KBM-7 (cell line): Measurements from ENCODE around the gene AIPL1.

ENCODE experiments used
- DNase-seq: peaks from one replicate; pipeline ENCODE4 v3.0.0-alpha.2; 2015
- in situ Hi-C: fragments of 300-500 bp; cut with MboI; formaldehyde crosslinking; loops from 2 replicates; pipeline ENCODE4 v1.14.3; 2020; ENCODE audit warnings: low sequenced_read_pairs, low pct_unique_long_range_greater_than_20kb, mixed read lengths

The AIPL1 gene

DNA sequence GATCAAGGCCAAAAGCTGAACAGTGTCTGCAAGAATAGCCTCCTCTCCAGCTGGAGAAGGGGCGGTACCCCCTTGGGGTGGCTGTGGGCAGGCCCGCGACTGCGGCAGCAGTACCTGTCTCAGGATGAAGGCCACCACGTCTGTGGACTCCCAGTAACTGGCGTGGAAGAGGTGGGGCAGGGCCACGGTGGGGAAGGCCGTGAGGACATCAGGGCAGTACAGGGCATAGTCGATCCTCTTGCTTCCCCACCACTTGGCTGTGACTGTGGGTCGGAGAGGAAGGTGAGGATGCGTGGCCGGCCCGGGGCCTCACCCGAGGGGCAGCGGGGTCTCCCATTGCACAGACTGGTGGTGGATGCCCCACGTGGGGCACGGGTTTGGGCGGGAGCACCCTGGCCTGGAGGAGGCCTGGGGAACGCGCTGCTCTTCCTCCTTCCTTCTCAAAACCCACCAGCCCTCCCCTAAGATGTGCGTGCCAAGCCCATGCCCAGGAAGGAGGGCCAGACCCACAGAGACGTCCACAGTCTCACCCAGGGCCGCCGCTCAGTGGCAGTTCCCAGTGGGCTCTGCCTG is 35.3 kb upstream of the AIPL1 start:
- in situ Hi-C loops, result loop anchor here (25.0 kb wide), 1 partner anchor 167 kb away; the partner anchor contains the start of genes KIAA0753 and TXNDC17
- DNase-seq, result no peak

DNA sequence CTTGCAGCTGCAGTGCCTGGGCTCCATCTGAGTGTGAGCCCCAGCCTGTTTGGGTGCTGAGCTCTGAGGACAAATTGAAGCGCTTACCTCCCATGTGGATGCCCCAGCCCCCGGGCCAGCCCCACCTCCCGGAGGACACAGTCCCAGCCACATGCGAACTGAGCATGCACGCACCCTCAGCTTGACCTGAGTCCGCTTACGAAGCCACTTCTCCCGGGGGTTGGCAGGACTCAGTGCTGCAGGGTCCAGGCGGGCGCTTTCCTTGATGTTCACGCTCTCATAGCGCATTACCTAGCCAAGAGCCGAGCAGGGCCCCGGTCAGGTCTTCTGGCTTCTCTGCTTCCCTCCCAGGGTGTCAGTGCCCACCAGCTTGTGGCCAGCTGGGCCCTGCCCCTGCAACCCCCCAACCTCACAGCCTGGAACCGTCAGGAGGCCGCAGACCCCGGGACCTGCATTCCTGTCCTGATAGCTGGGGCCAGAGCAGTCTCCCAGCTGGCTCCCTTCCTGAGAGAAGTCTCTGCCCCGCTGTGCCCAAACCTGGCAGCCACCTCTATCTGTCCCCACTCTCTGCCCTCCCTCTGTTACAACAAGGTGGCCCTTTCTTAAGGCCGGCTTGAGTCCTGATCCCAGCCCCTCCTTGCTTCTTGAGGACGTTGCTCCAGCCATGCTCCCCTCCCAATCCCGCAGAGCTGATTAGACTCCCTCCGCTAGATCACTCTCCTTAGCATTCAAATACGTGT is 33.3 kb upstream of the AIPL1 start:
- in situ Hi-C loops, result loop anchor here (25.0 kb wide), 1 partner anchor 169 kb away; the partner anchor contains the start of genes KIAA0753 and TXNDC17
- no peak for DNase-seq

DNA sequence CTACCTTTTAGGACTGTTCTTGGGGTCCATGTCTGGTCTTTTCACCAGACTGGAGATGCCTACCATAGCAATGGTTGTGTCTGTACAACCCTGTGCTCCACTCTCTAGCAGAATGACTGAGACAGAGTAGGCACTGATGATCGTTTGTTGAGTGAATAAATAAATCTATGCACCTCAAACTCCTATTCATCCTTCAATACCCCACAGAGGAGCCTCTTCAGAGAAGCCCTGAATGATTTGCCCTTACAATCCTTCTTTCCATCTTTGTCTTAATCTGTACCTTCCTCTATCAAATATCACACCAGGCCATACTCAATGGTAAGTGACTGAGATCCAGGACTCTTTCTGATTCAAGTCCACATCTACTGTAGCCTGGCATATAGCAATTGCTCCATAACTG is 32.6 kb upstream of the AIPL1 start:
- no peak for DNase-seq
- in situ Hi-C loops, result loop anchor here (25.0 kb wide), 1 partner anchor 170 kb away; the partner anchor contains the start of genes KIAA0753 and TXNDC17

DNA sequence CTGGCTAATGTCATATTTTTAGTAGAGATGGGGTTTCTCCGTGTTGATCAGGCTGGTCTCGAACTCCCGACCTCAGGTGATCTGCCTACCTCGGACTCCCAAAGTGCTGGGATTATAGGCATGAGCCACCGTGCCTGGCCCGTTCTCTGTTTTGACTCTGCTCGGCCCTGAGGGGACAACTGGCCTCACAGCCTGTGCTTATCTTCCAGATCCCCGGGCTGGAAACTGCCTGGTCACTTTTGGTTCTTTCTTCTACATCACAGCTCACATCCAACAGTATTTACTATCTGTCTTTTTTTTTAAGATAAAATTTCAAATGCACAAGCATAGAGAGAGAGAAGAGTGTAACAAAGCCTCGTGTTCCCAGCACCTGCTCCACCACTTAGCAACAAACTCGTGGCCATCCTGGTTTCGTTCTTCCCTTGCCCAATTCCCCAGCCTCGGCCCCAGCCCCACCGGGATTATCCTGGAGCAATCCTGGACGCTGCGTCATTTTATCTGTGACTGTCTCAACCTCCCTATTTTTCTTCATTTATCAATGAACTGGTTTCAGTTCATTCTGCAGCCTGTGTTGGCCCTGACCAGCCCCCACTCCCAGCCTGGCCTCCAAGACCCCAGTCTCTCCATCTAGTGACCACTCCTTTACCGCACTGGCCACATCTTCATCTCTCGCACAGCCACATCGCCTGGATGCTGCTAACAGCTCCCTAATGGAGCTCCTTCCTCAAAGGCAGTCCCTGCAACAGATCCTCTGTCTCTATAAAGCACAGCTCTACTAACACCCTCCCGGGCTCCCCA is 30.5 kb upstream of the AIPL1 start:
- in situ Hi-C loops, result loop anchor here (25.0 kb wide), 1 partner anchor 172 kb away; the partner anchor contains the start of genes KIAA0753 and TXNDC17
- no peak for DNase-seq

DNA sequence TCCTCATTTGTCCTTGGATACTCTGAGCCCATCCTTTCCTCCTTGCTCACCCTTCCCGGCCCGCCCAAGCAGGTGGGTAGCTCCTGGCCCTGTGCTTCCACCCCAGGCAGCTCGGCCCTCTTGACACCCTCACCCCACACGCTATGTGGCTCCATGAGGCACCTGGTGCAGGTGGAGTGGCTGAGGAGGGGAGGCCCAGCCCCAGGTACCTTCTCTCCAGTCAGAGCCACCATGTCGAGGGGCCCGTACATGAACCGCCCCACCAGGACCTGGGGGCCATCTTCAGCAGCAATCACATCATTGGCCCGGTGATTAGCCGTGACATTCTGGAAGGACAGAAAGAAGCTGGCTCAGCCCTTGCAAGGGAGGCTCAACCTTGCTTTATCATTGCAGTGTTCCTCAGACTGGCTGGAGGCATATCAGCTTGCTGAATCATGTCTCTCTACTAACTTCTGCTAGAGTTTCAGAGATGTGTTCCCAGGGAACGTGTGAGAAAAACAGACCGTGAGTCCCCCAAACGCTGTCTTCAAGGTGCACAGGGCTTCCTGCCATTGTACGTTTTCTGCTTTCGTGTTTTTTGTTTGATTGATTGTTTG is 29.6 kb upstream of the AIPL1 start:
- no peak for DNase-seq
- in situ Hi-C loops, result loop anchor here (25.0 kb wide), 1 partner anchor 173 kb away; the partner anchor contains the start of genes KIAA0753 and TXNDC17

DNA sequence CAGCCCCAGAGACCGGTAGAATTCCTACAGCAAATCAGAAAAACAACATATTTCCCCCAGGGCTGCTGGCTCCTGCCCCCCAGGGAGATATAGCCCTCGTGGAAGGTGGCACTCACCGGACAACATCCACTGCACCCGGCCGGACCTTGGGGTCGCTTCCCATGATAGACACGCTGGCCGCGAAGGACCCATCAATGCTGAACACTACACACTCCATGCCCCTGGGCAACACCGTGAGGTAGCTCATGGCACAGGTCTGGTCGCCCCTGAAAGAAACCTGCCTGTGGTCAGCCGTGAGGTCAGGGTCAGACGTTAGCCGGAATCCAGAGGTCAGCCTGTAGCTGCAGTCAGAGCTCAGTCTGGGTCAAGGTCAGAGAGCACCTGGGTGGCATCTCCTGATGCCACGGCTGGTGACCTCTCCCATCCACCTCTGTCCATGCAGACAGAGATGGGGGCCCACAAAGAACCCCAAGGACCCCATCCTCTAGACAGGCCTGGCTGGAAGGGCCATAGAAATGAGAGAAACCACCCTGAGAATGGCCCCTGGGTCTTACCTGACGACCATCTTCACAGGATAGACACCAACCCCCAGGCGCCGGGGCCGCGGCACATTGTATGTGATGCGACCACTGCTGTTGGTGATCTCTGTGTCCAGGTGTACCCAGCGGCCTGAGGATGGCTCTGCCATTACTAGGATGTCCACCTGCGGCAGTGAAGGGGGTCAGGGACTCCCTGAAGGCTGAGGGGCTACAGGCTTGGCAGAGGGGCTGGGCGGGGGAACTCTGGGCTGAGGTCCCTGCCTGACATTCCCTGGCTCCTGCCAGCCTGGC is 28.9 kb upstream of the AIPL1 start:
- no peak for DNase-seq
- in situ Hi-C loops, result loop anchor here (25.0 kb wide), 1 partner anchor 173 kb away; the partner anchor contains the start of genes KIAA0753 and TXNDC17

DNA sequence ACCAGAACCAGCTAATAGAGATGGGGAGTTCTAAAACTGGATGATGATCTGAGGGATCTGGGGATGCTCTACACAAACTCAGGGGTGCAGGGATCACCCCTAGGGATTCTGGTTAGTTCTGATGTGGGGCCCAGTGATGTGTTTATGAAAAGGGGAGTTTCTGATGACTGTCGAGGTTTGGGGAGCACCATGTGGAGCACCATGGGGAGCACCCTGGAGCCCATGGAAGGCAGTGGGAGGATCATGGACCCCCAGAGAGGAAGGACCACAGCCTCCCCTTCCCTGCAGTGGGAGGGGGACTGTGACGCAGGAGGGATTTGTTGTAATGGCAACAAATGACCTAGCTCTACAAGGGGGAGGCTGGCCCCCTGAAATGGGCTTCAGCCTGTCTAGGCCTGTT is 27.8 kb upstream of the AIPL1 start:
- in situ Hi-C loops, result loop anchor here (25.0 kb wide), 1 partner anchor 175 kb away; the partner anchor contains the start of genes KIAA0753 and TXNDC17
- no peak for DNase-seq

DNA sequence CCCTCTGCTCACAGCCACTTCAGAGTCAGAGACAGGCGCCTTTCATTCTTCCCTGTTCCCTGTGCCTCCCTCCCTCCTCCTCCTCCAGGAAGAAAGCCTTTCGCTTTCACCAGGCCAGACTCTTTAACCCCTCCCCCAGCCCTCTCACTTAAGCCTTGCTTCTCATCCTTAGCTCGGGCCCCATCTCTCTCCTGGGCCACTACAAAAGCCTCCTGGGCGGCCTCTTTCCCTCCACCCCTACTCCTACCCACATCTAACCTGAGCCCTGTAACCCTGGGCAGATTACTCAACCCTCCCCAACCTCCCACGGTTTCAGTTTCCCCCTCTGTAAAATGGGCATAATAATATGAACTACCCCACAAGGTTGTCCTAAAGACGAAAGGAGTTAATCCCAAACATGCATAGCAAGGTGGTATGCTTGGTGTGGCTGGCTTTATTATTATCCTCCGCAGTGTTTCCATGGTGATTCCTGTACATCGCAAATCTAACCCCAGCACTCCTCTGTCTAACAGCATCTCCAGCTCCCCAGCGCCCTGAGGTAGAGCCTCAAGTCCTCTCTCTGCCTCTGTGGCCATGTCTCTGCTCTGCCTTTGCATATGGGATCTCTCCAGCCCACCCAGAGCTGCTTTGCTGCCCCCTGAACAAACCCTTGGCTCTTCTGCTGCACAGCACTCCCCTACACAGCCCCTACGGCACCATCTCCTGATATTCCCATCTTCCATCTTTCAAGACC is 27.0 kb upstream of the AIPL1 start:
- in situ Hi-C loops, result loop anchor here (25.0 kb wide), 1 partner anchor 175 kb away; the partner anchor contains the start of genes KIAA0753 and TXNDC17
- no peak for DNase-seq

DNA sequence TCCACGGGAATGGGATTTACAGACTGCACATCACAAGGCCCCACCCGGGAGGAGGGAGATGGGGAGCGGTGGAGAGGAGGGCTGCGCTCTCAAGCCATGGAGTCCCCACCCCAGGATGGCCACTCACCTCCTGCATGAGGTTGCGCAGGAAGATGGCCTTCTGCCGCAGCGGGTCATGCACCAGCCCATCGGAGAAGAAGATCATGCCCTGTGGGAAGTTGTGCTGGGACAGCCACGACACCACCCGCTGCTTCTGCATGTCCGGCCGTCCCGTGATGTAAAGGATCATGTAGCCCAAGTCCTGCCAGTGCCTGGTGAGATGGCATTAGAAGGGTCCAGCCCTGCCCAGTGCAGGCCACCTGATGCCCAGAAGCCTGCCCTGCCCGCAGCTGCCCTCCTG is 26.3 kb upstream of the AIPL1 start:
- in situ Hi-C loops, result loop anchor here (25.0 kb wide), 1 partner anchor 176 kb away; the partner anchor contains the start of genes KIAA0753 and TXNDC17
- no peak for DNase-seq

DNA sequence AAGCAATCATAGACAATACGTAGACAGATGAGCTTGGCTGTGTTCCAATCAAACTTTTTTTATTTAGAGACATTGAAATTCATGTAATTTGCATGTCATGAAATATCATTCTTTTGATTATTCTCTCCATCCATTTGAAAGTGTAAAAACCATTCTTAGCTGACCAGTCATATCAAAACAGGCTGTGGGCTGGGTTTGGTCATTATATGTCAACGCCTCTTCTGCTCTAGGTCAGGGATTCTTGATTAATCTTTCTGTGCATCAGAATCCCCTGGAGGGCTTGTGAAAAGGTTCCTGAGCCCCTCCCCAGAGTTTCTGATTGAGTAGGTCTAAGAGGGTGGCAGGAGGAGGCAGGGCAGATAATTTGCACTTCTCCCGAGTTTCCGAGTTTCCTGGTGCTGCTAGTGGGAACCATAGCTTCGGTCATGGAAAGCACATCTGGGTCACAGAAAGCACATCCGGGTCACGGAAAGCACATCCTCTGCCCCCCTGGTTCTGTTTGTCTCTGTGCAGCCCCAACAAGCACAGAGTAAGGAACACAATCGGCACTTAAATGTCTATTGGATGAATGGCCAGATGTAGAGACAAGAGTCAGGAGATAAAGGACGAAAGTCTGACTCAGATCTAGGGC is 25.7 kb upstream of the AIPL1 start:
- in situ Hi-C loops, result loop anchor here (25.0 kb wide), 1 partner anchor 177 kb away; the partner anchor contains the start of genes KIAA0753 and TXNDC17
- DNase-seq, result no peak

DNA sequence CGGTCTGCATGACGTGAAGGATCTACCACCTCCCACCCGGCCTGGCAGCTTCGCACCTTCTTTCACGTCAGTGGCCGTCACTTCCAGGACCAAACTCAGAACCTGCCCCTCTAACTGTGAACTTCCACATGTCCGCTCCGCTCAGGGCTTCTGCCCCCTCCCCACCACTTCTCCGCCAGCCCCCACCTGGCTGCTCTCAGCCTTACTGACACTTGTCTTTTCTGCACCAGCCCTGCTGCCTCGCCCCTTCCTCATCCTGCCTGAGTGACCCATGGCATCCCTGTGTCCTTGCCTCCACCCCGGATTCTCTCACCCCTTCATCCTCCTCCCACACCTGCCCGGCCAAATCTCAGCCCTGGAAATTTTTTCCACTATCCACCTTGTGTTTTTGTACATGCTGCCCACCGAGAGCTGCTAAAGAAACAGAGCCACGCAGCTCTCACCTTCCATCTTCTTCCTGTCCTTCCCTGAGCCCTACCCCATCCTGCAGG is 23.6 kb upstream of the AIPL1 start:
- DNase-seq, result no peak

DNA sequence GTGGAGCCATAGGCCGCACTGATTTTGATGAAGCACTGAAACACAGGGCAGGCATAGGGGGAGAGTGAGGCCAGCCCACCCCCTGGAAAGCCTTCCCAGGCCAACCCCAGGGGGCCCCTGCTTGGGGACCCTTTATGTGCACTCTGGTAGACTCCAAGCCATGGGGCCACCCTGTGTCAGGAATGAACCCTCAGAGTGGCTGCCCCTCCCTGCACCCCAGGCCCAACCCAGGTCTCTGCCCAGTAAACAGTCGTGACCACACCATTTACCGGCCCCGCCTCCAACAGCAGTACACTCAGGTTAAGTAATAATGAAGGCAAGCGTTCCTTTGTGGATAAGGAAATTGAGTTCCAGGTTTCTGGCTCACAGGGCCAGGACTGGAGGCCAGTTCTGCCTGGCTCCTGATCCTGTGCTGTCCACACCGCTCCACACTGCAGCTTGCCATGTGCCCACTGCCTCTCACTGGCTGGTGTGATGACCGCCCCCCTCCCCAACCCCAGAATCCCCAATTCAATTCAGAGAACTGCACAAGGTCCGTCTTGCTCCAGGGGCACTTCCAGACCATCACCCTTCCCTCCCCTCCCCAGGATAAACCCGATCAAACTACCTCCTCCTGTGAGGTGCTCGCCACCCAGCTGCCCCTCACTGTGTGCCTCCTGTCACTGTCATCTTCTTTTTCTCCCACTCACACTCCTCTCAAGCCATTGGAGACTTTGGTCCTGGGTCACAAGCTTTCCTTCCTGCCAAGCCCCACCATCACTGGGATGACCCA is 23.0 kb upstream of the AIPL1 start:
- in situ Hi-C loops, result loop anchor here (25.0 kb wide), 1 partner anchor 179 kb away; the partner anchor contains the start of genes KIAA0753 and TXNDC17
- DNase-seq, result no peak

More for the DNA sequence above, 23.6 kb upstream of the AIPL1 start:
- in situ Hi-C loops, result loop anchor here (25.0 kb wide), 1 partner anchor 179 kb away; the partner anchor contains the start of genes KIAA0753 and TXNDC17

DNA sequence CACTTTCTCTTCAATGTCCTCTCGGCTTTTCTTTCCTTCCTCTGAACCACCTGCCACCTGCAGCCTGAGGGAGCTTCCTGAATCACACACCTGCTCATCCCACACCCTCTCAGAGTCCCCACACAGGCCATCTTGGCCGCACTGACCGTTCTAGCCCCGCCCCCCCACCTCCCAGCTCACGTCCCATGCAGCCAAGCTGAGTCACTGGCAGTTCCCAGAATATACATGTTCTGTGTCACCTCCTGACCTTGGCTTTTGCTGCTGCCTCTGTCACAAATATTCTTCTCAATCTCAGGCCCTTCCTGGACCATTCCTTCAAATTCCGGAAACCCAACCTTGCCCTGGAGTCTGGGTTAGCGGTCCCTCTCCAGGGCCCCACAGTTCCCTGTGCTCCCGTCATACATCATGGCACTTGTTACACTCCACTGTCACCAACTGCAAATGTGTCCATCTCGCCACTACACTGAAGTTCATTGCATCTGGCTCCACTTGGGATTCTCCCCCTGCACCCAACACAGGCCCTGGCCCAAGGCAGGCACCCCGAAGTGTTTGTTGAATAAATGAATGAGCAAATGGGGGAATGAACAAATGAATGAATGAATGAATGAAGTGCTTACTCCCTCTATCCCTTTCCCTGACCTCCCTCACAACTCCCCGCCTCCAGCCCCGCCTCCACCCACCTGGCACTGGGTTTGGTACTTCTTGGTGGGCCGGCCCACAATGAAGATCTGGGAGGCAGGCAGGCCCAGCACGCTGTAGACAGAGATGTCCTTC is 22.2 kb upstream of the AIPL1 start:
- DNase-seq, result no peak
- in situ Hi-C loops, result loop anchor here (25.0 kb wide), 1 partner anchor 180 kb away; the partner anchor contains the start of genes KIAA0753 and TXNDC17

DNA sequence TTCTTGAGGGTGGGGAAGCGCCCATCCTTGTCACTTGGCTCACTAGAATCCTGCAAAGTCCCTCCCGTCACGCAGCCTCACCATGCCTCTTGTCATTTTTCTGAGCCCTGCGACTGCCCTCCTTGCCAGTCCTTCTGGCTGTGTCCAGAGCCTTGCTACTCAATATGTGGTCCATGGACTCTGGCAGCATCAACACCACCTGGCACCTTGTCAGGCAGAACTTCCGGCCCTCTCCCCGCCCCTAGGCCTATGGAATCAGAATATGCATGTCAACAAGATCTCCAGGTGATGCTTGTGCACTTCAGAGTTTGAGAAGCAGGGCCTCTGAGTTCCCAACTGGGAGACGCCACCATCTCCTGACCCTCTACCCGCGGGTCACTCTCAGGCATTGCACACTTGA is 21.4 kb upstream of the AIPL1 start:
- in situ Hi-C loops, result loop anchor here (25.0 kb wide), 1 partner anchor 181 kb away; the partner anchor contains the start of genes KIAA0753 and TXNDC17

DNA sequence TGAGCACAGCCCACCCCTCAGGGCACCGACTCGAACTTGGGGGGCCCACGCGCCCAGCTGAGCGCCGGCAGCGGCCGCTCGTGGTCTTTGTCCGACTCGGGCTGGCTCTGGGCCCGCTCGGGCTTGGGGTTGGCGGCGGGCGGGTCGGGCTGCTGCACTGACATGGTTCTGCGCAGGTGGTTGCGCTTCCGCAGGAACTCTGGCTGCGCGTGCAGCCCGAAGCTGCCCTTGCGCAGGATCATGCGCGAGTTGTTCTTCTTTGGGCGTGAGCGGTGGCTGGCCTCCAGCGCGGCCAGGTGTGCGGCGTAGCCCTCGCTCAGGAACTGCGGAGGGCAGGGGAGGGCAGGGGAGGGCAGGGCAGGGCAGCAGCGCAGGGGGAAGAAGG is 20.4 kb upstream of the AIPL1 start:
- DNase-seq, result no peak
- in situ Hi-C loops, result loop anchor here (25.0 kb wide), 1 partner anchor 182 kb away; the partner anchor contains the start of genes KIAA0753 and TXNDC17

More for the DNA sequence above, 21.4 kb upstream of the AIPL1 start:
- DNase-seq, result no peak
